ENCODE data around the gene HDAC8.

GRCh38 chrX:72308209-72308565, 264.5 kb downstream of the HDAC8 start:
- no peak for TF ChIP-seq CTCF (conservative IDR thresholded peaks at IDR 0.05; ENCODE audit: low read length)
- TF ChIP-seq EZH2phosphoT487 (IDR thresholded peaks at IDR 0.05; ENCODE audit: borderline replicate concordance): no peak

Measured in Loucy (cell line).